HEK293 (cell line): ENCODE results near the gene PLA2G4A.

Source experiments
- CTCF ChIA-PET: fragments of 350-600 bp; formaldehyde crosslinking; extraction: SDS; loops from one replicate; lab custom pipeline; 2021; ENCODE audit warnings: antibody characterized with exemption; lab: Yijun Ruan, JAX
- POLR2A ChIA-PET: fragments of 300-600 bp; formaldehyde crosslinking; extraction: SDS; loops from one replicate; lab custom pipeline; 2020; ENCODE audit warnings: antibody characterized with exemption, inconsistent platforms; lab: Yijun Ruan, JAX
- H3K27ac ChIP-seq: fragments of 200-500 bp; sonication (Bioruptor generic); 2 replicates; pipeline ENCODE4 v1.5.1; 2014; ENCODE audit warnings: low read depth, low read length, control low read depth, inconsistent platforms; ENCODE audit errors: extremely low read depth
- H3K36me3 ChIP-seq, 2 experiments: fragments of 200-500 bp in 1 of 2; sonication (Bioruptor generic) in 1 of 2; 1 replicate in 1 of 2; 2 replicates in 1 of 2; pipeline ENCODE4 v1.5.1; 2014 to 2017; ENCODE audit warnings: inconsistent platforms in 2 of 2, low read length in 2 of 2; ENCODE audit not compliant: control insufficient read depth in 2 of 2, insufficient read depth in 1 of 2
- H3K4me1 ChIP-seq: fragments of 200-500 bp; sonication (Bioruptor generic); 2 replicates; pipeline ENCODE4 v1.5.1; 2014; ENCODE audit warnings: mild to moderate bottlenecking, low read length, inconsistent platforms; ENCODE audit not compliant: control insufficient read depth, insufficient read depth
- H3K4me3 ChIP-seq: 2 replicates; pipeline ENCODE4 v1.5.1; 2011; ENCODE audit warnings: low read depth, mild to moderate bottlenecking, control low read depth, low read length, moderate library complexity
- H3K9me3 ChIP-seq: fragments of 200-500 bp; sonication (Bioruptor generic); 2 replicates; pipeline ENCODE4 v1.5.1; 2014; ENCODE audit warnings: low read depth, low read length, inconsistent platforms; ENCODE audit not compliant: control insufficient read depth, insufficient read depth
- EGR2 ChIP-seq: fragments of 450-650 bp; formaldehyde crosslinking; IDR thresholded peaks from 2 replicates; pipeline ENCODE4 v1.5.1; 2016; ENCODE audit warnings: low read depth, missing biosample characterization, missing genetic modification characterization
- PRDM6 ChIP-seq: fragments of 450-650 bp; formaldehyde crosslinking; IDR thresholded peaks from 2 replicates; pipeline ENCODE4 v1.5.1; 2017; ENCODE audit warnings: missing biosample characterization, missing genetic modification characterization
- TCF7L2 ChIP-seq: IDR thresholded peaks from 2 replicates; pipeline ENCODE4 v1.6.1; 2011; ENCODE audit warnings: low read depth, mild to moderate bottlenecking, inconsistent platforms, low read length, moderate library complexity, borderline replicate concordance
- TRIM28 ChIP-seq: IDR thresholded peaks from 2 replicates; pipeline ENCODE4 v1.6.1; 2011; ENCODE audit warnings: low read length, control low read depth, borderline replicate concordance
- YY2 ChIP-seq: fragments of 450-650 bp; formaldehyde crosslinking; IDR thresholded peaks from 2 replicates; pipeline ENCODE4 v1.5.1; 2016; ENCODE audit warnings: missing biosample characterization, missing genetic modification characterization
- ZBTB17 ChIP-seq: fragments of 450-650 bp; formaldehyde crosslinking; IDR thresholded peaks from 2 replicates; pipeline ENCODE4 v1.5.1; 2016; ENCODE audit warnings: missing biosample characterization, missing genetic modification characterization
- ZBTB49 ChIP-seq: fragments of 450-650 bp; formaldehyde crosslinking; IDR thresholded peaks from 2 replicates; pipeline ENCODE4 v1.5.1; 2016; ENCODE audit warnings: missing biosample characterization, missing genetic modification characterization, low read depth
- ZFP3 ChIP-seq: fragments of 450-650 bp; formaldehyde crosslinking; IDR thresholded peaks from 2 replicates; pipeline ENCODE4 v1.5.1; 2016; ENCODE audit warnings: low read depth, missing biosample characterization, missing genetic modification characterization
- ZFP37 ChIP-seq: fragments of 450-650 bp; formaldehyde crosslinking; IDR thresholded peaks from 2 replicates; pipeline ENCODE4 v1.5.1; 2016; ENCODE audit warnings: missing biosample characterization, missing genetic modification characterization
- ZNF155 ChIP-seq: fragments of 450-650 bp; formaldehyde crosslinking; IDR thresholded peaks from 2 replicates; pipeline ENCODE4 v1.5.1; 2016; ENCODE audit warnings: missing biosample characterization, missing genetic modification characterization
- ZNF169 ChIP-seq: fragments of 450-650 bp; formaldehyde crosslinking; IDR thresholded peaks from 2 replicates; pipeline ENCODE4 v1.5.1; 2016; ENCODE audit warnings: missing biosample characterization, missing genetic modification characterization
- ZNF398 ChIP-seq: fragments of 450-650 bp; formaldehyde crosslinking; IDR thresholded peaks from 2 replicates; pipeline ENCODE4 v1.5.1; 2017; ENCODE audit warnings: missing biosample characterization, missing genetic modification characterization
- ZNF555 ChIP-seq: fragments of 450-650 bp; formaldehyde crosslinking; conservative IDR thresholded peaks from 2 replicates; pipeline ENCODE4 v1.5.1; 2017; ENCODE audit warnings: missing biosample characterization, mild to moderate bottlenecking, missing genetic modification characterization, inconsistent platforms
- ZNF596 ChIP-seq: fragments of 450-650 bp; IDR thresholded peaks from 2 replicates; pipeline ENCODE4 v1.5.0; 2018; ENCODE audit warnings: missing biosample characterization, mild to moderate bottlenecking, missing genetic modification characterization, moderate library complexity
- ZNF600 ChIP-seq: fragments of 450-650 bp; formaldehyde crosslinking; IDR thresholded peaks from 2 replicates; pipeline ENCODE4 v1.5.1; 2016; ENCODE audit warnings: missing biosample characterization, missing genetic modification characterization
- ZNF621 ChIP-seq: fragments of 450-650 bp; formaldehyde crosslinking; IDR thresholded peaks from 2 replicates; pipeline ENCODE4 v1.5.1; 2017; ENCODE audit warnings: missing biosample characterization, missing genetic modification characterization
- ZNF658 ChIP-seq: fragments of 450-650 bp; formaldehyde crosslinking; IDR thresholded peaks from 2 replicates; pipeline ENCODE4; 2016; ENCODE audit warnings: missing biosample characterization, missing genetic modification characterization
- ZNF664 ChIP-seq: fragments of 450-650 bp; formaldehyde crosslinking; IDR thresholded peaks from 2 replicates; pipeline ENCODE4 v1.5.1; 2016; ENCODE audit warnings: missing biosample characterization, missing genetic modification characterization
- ZNF791 ChIP-seq: fragments of 450-650 bp; formaldehyde crosslinking; IDR thresholded peaks from 2 replicates; pipeline ENCODE4 v1.5.1; 2016; ENCODE audit warnings: missing biosample characterization, missing genetic modification characterization
- ZXDB ChIP-seq: fragments of 450-650 bp; formaldehyde crosslinking; IDR thresholded peaks from 2 replicates; pipeline ENCODE4 v1.5.1; 2016; ENCODE audit warnings: missing biosample characterization, missing genetic modification characterization

PLA2G4A gene

GRCh38 chr1:186849826-186850225 lies 21.1 kb downstream of the PLA2G4A start:
- TF ChIP-seq ZNF169 (tag by site-specific recombination) (no peak), ZBTB17 (tag by site-specific recombination) (no peak), ZNF600 (tag by site-specific recombination) (no peak), ZNF621 (tag by site-specific recombination) (no peak), ZNF155 (tag by site-specific recombination) (no peak)
- Histone ChIP-seq H3K4me3 (no peak overlapping the region), H3K9me3 (no peaks in the 10 kb centered on the region), H3K27ac (no peak overlapping the region), H3K36me3 (no peaks in the 10 kb centered on the region), H3K4me1 (no peaks in the 10 kb centered on the region)
- POLR2A ChIA-PET, result no interaction called here
- CTCF ChIA-PET, result no interaction called here

- Histone ChIP-seq H3K9me3 (no peaks in the 10 kb centered on the region), H3K36me3 (no peaks in the 10 kb centered on the region), H3K4me3 (no peak overlapping the region)
- CTCF ChIA-PET, result no interaction called here
- POLR2A ChIA-PET, result no interaction called here
- TF ChIP-seq PRDM6, result 0 out of 2 replicates have a peak, but pooled peaks have one; percentile 38
- no peak for TF ChIP-seq ZFP3 (tag by site-specific recombination)
- 0 out of 2 replicates have a peak, but pooled peaks have one; percentile 62 for TF ChIP-seq TCF7L2
- TF ChIP-seq, all 188 proteins: peak for 2
- Histone ChIP-seq H3K4me1 (no peaks in the 10 kb centered on the region), H3K27ac (no peak overlapping the region)
Observed at GRCh38 chr1:186854102-186854501, 25.4 kb downstream of the PLA2G4A start.

- no peak for TF ChIP-seq ZFP37
- no peak for TF ChIP-seq ZNF664 (tag by site-specific recombination)
- Histone ChIP-seq H3K27ac (no peak overlapping the region), H3K4me1 (no peaks in the 10 kb centered on the region), H3K36me3 (no peaks in the 10 kb centered on the region), H3K9me3 (no peaks in the 10 kb centered on the region), H3K4me3 (no peak overlapping the region)
- CTCF ChIA-PET, result interaction anchor here (0.6 kb wide), 1 partner anchor 136 kb away, joined by 3 read pairs; no protein-coding TSS in a partner anchor
- POLR2A ChIA-PET, result no interaction called here
Observed at GRCh38 chr1:186858923-186859322, 30.2 kb downstream of the PLA2G4A start.

- Histone ChIP-seq H3K4me3 (no peak overlapping the region), H3K36me3 (no peaks in the 10 kb centered on the region), H3K4me1 (no peaks in the 10 kb centered on the region), H3K9me3 (no peaks in the 10 kb centered on the region), H3K27ac (no peak overlapping the region)
- POLR2A ChIA-PET, result no interaction called here
- TF ChIP-seq TRIM28 (no peak), ZBTB49 (tag by site-specific recombination) (no peak)
- CTCF ChIA-PET, result interaction anchor here (1.1 kb wide), 1 partner anchor 14 kb away, joined by 4 read pairs; no protein-coding TSS in a partner anchor
Observed at GRCh38 chr1:186859995-186860394, 31.2 kb downstream of the PLA2G4A start.

GRCh38 chr1:186864296-186864695 lies 35.5 kb downstream of the PLA2G4A start:
- TF ChIP-seq ZNF658, result no peak
- TF ChIP-seq ZFP3 (tag by site-specific recombination), result no peak
- TF ChIP-seq ZNF791 (tag by site-specific recombination), result no peak
- TF ChIP-seq ZNF555 (tag by site-specific recombination), result no peak
- TF ChIP-seq ZNF596, result no peak
- no peak for TF ChIP-seq ZNF398
- no peak for TF ChIP-seq EGR2 (tag by site-specific recombination)
- TF ChIP-seq ZXDB (tag by site-specific recombination), result no peak
- no peak for TF ChIP-seq YY2 (tag by site-specific recombination)
- ChIA-PET CTCF (no interaction called here), POLR2A (no interaction called here)
- no peaks in the 10 kb centered on the region for H3K36me3 ChIP-seq
- no peak overlapping the region for H3K27ac ChIP-seq
- no peak overlapping the region for H3K4me3 ChIP-seq
- no peaks in the 10 kb centered on the region for H3K9me3 ChIP-seq
- no peaks in the 10 kb centered on the region for H3K4me1 ChIP-seq
